NCI-H510A treated with DMSO at 0.1 percent for 48 hours (cell line): Measurements from ENCODE around the gene OGFR.
"Not testable (repeated sequence)": the region's sequence is repeated elsewhere in the genome, so short reads cannot be mapped to it uniquely, and the experiment has no call there.

Experiments used
- DNase-seq: peaks from one replicate; lab custom pipeline; 2025; lab: John Stamatoyannopoulos, UW

OGFR gene

GRCh38 chr20:62840244-62841197, 35.9 kb downstream of the OGFR start:
- DNase-seq: no peak

DNA sequence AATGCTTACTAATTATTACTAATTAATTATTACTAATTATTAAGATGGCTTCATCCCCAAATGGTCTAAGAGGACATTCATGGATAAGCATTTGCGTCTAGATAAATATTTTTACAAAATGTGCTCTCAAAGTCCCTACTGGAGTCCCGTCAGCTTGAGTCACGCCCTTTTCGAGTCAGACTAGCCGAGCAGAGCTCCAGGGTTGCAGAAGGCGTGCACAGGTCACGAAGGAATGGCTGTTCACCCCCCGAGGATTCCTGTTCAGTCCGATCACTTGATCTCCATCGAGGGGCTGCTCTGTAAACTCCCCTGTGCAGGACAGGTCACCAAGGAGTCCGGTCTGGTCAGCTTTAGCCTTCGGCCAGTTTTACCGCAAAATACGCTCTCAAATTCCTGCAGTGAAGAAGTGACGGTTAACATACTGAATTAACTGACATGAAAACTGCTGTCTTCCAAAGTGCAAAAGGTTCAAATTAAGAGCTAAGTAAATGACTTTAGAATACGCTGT, 37.1 kb downstream of the OGFR start:
- no peak for DNase-seq

DNA sequence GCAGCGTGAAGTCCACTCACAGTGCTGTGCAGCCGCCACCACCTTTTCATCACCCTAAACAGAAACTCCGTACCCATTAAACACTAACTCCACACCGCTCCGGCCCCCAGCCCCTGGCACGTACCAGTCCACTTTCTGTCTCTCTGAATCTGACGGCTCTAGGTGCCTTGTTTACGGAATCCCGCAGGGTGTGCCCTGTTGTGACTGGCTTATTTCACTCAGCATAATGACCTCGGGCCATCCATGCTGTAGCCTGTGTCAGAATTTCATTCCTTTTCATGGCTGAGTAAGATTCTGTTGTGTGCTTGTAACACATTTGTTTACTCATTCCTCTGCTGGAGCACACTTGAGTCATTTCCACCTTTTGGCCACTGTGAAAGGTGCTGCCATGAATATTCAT, 39.0 kb downstream of the OGFR start:
- DNase-seq: no peak

- DNase-seq: no peak
Measured at GRCh38 chr20:62844182-62844581, 39.5 kb downstream of the OGFR start.

GRCh38 chr20:62845416-62846160, 41.0 kb downstream of the OGFR start:
- no peak for DNase-seq

GRCh38 chr20:62846166-62846890, 41.7 kb downstream of the OGFR start:
- no peak for DNase-seq

GRCh38 chr20:62848917-62849316, 44.3 kb downstream of the OGFR start:
- DNase-seq: not testable (repeated sequence)

GRCh38 chr20:62849431-62849830, 44.8 kb downstream of the OGFR start:
- DNase-seq: no peak

DNA sequence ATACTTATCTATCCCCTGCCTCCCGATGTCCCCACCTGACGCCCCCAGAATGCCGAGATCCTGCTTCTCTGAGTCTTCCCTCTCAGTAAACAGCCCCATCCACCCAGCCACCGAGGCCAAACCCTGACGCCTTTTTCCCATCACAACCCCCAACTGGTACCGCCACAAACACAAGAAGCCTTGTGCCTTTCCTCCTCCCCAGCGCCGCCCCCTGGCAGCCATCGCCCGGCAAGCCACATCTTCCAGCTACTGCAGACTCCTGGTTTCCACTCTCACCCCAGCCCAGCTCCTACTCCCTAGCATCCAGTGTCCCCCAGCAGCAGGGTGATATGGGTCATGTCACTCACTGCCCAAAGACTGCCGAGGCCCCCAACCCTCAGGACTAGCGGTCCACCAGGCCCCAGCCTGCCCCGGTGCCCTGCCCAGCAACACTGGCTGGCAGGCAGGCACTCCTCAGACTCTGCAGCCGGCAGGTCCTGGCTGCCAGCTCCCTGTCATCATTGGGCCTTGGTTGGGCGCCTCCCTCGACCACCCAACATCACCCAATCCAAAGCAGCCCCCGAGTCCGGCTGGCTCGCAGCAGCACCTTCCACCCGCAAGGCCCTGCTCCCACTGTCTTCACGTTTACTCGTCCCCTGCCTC, 45.8 kb downstream of the OGFR start:
- DNase-seq: no peak

DNA sequence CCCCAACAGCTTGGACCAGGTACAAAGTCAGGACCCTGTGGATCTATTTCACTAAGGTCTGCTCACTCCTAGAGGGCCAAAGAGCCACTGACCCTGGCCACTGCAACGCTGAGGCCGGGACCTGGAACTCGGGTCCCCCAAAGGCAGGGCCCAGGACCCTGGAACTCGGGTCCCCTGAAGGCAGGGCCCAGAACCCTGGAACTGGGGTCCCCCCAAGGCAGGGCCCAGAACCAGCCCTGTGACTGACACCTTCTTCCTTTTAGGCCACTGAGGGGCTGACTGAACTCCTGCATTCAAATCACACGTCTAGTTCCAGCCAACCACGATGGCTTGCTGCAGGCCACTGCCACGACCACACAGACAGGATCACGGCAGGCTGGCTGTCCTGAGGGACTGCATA, 47.6 kb downstream of the OGFR start:
- DNase-seq: no peak

DNA sequence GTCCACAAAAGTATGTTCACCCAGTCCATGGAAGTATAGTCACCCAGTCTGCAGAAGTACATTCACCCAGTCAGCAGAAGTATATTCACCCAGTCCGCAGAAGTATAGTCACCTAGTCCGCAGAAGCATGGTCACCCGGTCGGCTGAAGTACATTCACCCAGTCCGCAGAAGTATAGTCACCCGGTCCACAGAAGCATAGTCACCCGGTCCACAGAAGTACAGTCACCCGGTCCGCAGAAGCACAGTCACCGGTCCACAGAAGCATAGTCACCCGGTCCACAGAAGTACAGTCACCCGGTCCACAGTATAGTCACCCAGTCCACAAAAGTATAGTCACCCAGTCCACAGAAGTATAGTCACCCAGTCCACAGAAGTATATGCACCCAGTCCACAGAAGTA, 48.2 kb downstream of the OGFR start:
- no peak for DNase-seq

DNA sequence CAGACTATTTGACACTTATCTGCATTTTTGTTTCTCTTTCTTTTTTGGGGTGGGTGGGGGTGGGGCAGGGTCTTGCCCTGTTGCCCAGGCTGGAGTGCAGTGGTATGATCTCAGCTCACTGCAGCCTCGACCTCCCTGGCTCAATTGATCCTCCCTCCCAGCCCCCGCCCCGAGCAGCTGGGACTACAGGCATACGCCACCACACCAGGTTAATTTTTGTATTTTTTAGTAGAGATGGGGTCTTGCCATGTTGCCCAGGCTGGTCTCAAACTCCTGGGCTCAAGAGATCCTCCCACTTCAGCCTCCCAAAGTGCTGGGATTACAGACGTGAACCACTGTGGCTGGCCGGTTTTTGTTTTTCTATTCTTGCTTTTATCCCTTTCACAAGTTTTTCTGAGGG, 48.7 kb downstream of the OGFR start:
- DNase-seq: not testable (repeated sequence)

GRCh38 chr20:62854121-62854520, 49.5 kb downstream of the OGFR start:
- no peak for DNase-seq

GRCh38 chr20:62855120-62855519, 50.5 kb downstream of the OGFR start:
- no peak for DNase-seq

- DNase-seq: no peak
Measured at GRCh38 chr20:62856931-62857619, 52.4 kb downstream of the OGFR start.

DNA sequence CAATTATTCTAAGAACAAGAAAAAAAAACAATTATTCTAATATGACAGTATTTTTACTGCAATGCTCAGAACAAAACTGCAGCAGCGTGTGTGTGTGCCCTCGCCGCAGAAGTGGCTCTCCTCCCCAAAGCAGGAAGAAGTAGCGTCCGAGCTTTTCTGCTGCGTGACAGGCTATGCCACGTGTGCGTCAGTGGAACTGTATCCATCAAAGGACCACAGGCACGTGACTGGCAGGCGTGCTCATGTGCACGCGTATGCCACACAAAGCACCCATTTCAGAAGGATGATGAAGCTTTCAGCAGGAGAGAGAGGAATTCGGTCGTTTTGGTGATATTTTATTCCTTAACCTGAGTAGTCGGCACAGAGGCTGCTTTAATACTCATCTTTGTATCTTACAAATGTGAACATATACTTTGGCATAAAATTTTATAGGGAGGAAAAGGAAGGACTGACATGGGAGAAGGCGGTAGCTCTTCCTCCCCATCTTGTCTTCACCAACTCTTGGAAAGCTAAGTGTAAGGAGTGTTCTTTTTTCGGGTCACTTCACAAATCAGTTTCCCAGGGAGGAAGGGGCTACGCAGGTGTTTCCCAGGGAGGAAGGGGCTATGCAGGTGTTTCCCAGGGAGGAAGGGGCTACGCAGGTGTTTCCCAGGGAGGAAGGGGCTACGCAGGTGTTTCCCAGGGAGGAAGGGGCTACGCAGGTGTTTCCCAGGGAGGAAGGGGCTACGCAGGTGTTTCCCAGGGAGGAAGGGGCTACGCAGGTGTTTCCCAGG, 53.6 kb downstream of the OGFR start:
- DNase-seq: no peak

DNA sequence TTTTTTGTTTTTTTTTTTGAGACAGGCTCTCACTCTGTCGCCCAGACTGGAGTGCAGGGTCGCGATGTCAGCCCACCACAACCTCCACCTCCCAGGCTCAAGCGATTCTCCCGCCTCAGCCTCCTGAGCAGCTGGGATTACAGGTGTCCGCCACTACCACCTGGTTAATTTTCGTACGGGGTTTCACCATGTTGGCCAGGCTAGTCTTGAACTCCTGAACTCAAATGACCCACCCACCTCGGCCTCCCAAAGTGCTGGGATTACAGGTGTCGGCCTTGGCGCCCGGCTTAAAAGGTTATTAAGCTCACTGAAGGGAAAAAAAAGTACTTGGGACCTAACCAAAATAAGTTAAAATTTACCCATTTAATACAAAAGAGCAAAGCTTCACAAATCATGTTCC, 55.1 kb downstream of the OGFR start:
- no peak for DNase-seq

DNA sequence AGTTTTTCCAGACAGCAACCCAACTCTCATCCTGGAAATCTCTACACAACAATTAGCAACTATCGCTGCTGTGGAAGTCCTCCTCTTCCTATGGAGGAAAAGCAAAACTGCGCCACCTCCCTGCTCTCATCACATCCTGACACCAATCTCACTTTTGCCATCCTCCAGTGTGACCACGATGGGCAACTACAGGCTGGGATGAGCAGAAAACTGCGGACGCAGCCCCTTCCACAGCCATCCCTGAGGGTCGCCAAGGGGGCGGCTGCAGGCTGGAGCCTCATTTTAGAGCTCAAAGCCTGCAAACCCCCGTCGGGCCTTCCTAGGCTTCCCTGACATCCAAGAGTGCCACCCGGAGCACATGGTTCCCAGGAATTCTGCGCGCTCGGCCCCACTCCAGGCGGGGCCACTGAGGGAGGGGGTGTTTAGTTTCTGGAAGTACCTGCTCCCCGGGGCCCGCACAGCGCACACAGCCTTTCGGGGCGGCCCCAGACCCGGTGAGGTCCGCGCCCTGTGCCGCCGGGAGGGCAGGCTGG, 55.8 kb downstream of the OGFR start:
- peak; percentile 38 for DNase-seq

GRCh38 chr20:62860924-62861691, 56.5 kb downstream of the OGFR start:
- no peak for DNase-seq
